Stimulated activated CD4-positive, alpha-beta T cell treated with anti-CD3 and anti-CD28 coated beads, TNF-alpha, amount 100 ng/mL, for 24 hours (primary cell): ENCODE measurements around the gene ACTR8.
A peak's percentile ranks its signal among the peaks of the same experiment; 100 is the strongest.

Experiments
- DNase-seq, 3 experiments: peaks; one replicate each; pipeline ENCODE4 v3.0.0-alpha.2; 2020; ENCODE audit warnings: low read depth in 3 of 3

The ACTR8 gene

DNA sequence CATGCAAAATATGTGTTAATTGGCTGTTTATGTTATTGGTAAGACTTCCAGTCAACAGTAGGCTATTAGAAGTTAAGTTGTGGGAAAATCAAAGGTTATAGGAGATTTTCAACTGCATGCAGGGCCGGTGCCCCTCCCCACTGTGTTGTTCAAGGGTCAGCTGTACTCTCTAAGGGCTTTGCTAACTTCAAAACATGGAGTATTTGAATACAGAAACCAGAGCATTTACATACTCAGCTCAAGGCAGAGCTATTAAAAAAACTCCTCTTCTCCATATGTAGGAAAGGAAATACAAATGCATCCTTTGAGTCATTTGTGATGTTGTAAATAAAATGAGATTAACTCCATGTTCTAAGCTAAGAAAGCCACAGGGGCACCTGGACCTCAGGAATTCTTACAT is 18.8 kb downstream of the ACTR8 start:
- DNase-seq: no peak

DNA sequence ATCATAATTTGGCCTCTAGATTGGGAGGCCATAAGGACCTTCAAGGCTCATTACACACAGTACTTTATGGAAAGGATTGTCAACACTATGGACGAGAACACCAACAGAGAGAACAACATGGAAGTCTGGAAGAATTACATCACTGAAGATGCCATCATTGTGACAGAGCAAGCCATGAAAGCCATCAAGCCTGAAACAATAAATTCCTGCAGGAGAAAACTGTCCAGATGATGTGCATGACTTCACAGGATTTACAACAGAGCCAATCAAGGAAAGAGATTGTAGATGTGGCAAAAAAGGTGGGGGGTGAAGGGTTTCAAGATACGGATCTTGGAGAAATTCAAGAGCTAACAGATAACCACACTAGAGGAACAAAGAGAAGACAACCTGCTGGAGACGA is 19.7 kb downstream of the ACTR8 start:
- DNase-seq: no peak

DNA sequence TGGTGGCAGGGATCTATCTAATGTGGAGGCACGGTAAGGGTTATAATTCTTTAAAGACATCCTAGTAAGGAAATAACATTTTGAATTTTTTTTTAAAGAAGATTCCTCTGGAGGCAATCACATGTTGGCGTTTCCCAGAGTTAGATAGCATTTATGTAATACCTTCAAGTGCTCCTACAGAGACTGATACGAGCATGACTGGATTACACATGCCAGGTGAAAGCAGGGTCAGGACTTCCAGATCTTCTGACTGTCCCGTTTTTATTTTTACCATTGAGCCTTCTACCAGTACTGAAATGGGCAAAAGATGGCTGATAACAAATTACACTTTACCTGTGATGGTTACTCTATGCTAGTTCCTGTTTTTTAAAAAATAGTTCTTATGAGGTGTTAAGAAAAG is 21.8 kb downstream of the ACTR8 start:
- DNase-seq: no peak

DNA sequence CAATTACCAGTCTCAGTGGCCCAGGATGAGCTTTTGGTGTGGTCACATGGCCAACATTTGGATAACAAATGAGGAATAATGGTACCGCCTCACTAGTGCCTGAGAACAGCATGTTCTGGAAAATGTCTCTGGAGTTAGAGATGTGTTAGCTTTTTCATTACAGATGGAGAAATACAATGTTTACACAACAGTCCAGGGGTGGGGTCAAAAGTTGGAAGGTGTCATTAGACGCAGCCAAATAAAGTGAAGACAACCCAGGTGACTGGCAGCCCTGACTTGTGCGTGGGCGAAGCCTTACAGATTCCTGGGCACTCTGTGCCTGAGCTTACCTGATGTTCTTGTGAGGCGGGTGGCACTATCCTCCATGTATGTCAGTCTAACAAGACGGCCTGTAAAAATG is 22.8 kb downstream of the ACTR8 start:
- DNase-seq: no peak

DNA sequence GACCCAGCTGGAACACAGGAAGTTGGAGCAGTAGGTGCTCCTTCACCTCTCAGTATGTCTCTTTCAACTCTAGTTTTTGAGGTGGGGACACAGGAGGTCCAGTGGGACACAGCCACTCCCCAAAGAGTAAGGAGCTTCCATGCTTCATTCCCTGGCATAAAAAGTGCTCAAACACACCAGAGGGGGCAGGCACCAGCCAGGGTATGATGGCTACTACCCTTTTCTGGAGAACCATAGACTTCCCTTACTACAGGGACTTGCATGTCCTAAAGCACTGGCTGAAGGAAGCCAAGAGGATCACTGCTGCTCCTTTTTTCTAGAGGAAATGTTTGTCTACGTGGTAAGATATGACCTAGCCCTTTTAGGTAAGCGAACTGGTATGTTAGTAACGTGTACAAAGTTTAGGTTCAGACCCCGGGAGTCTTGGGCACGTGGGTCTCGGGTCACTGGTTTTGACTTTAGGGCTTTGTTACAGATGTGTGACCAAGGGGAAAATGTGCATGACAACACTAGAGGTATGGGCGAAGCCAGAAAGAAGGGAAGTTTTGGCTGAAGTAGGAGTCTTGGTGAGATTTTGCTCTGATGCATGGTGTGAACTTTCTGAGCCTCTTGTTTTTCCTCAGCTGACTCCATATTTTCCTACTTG is 23.7 kb downstream of the ACTR8 start:
- no peak for DNase-seq

DNA sequence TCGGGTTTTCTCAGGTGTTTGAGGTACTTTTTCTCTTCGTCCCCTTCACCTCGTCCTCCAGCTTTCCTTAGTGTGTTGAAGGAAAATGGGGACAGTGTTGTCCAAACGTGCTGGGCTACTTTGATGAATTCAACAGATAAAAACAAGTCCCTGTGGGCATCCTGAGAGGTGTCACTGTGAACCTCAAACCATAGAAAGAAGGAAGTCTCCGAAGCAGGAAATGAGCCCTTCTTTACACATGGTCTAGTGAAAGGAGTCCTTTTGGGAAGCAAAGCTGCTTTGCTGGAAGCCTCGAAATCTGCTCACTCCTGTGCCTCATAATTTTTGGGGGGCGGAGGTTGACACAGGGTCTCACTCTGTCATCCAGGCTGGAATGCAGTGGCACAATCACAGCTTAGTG is 25.0 kb downstream of the ACTR8 start:
- DNase-seq: no peak

DNA sequence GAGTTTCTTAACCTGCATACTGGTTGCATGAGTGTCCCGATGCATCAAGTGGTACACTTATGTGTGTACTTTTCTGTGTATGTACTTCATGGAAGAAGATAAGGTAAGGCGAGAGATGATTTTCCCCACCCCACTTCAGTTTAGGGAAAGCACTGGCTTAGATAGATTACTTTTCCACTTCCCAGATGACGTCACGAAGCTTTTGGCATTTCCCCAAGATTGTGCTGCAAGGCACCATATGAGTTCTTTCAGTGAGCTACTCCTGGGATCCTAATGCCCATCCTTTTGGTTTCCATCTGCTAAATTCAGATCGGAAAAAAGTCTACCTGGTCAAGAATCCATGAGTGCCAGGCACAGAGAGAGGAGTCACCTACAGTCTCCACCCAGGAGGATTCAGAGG is 31.1 kb downstream of the ACTR8 start:
- DNase-seq: no peak

DNA sequence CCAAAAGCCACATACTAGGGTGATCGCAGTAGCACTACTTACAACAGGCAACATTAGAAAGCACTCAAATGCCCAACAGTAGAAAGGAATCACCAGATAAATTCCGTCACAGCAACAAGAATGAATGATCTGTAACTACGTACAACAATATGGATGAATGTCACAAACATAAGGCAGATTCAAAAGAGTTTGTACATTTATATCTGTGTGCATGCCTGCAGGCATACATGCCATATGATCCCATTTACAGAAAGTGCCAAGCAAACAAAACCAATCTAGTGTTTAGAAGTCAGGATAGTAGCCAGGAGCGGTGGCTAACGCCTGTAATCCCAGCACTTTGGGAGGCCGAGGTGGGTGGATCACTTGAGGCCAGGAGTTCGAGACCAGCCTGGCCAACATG is 32.0 kb downstream of the ACTR8 start:
- no peak for DNase-seq

DNA sequence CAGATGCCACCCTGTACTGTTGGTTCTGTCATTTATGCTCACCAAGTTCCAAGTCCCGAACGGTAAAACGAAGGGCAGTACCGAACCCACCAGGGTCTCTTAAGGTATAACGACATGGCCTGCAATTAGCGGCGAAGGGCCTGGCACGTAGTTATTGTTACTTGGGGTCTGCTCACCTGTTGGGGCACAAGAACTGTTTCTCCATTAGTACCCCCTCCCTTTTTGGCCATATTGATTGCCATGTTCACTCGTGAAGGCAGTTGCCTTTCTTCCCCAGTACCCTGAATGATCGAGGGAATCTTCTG is 35.1 kb downstream of the ACTR8 start:
- no peak for DNase-seq

DNA sequence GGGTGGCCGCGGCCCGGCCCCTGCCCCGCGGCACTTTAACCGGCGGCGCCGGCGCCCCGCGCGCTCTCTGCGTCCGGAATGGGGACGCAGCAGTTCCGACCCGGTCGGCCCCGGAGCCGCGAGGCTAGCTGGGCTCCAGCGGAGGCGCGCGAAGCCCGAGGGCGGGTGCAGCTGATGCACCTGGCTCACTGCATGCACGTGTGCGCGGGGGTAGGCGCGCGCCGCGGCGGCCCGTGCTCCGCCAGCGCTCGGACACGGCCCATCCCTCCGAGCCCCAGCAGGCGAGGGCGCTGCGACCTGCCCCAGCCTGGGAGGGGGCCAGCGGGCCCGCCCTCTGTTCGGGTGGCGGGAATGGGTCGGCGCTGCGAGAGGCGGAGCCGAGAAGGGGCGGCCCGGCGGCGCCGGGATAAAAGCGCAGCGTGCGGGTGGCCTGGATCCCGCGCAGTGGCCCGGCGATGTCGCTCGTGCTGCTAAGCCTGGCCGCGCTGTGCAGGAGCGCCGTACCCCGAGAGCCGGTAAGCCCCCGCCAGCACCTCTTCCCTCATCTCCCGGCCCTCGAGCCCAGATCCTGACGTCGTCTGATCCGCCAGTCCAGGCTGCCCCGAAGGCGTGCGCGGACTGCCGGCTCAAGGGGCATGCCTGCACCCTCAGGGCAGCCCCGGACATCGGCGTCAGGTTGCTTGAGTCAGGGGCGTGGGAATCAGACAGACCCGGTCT is 35.7 kb downstream of the ACTR8 start, which contains the start of the genes CHDH and IL17RB:
Gene CHDH (minus strand): TSS at position 286 of the 717 bp plus-strand sequence. CDS start 22,411 bp downstream, outside the sequence.
Gene IL17RB (plus strand): TSS at position 435 of the 717 bp plus-strand sequence. CDS start 21 bp downstream, at position 456.
- DNase-seq: peak in 1 of 3 experiments; percentile 30

DNA sequence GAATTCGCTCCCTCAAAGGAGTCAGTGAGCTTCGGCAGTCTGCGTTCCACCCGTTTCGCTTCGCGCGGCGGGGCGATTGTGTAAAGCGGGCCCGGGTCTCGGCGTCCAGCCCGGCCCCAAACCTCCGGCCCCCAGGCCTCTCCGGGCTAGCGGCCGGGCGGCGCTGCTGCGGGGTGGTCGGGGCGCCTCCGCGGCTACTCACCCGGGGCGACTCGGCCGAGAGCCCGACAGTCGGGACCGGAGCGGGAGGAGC is 36.1 kb downstream of the ACTR8 start:
- DNase-seq: no peak

DNA sequence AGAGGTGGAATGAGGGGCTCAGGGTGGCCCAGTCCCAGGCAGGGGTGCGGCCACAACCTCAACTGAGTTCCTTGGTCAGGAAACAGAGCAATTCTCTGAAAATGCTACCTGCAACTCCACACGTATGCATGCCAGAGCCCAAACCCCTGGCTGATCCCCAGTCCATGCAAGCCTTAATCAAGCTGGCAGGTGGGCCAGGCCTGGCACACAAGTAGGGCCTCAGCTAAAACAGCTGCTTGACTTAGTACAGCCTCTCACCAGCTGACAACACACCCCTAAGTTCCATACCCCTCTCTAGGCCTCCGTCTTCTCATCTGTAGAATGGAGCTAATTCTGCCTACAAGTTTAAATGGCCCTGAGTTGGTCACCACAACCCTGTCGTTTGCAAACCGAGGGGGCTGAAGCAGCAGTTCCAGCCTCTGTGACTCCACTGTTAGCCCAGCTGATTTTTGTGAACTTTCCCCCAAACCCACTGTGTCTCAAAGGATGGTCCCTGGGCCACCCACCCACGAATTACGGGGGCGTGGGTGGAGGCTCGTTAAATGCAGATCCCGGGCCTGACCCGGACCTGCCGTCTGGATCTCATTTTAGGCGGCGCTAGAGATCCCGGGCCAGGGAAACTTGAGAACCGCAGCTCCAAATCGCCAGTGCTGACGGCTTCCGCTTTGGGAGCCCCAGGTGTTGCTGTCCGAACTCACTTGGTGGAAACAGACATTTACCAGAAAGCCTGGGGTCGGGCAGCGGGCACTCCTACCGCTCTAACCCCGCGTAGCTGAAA is 36.7 kb downstream of the ACTR8 start:
- DNase-seq: peak in 1 of 3 experiments; percentile 7

DNA sequence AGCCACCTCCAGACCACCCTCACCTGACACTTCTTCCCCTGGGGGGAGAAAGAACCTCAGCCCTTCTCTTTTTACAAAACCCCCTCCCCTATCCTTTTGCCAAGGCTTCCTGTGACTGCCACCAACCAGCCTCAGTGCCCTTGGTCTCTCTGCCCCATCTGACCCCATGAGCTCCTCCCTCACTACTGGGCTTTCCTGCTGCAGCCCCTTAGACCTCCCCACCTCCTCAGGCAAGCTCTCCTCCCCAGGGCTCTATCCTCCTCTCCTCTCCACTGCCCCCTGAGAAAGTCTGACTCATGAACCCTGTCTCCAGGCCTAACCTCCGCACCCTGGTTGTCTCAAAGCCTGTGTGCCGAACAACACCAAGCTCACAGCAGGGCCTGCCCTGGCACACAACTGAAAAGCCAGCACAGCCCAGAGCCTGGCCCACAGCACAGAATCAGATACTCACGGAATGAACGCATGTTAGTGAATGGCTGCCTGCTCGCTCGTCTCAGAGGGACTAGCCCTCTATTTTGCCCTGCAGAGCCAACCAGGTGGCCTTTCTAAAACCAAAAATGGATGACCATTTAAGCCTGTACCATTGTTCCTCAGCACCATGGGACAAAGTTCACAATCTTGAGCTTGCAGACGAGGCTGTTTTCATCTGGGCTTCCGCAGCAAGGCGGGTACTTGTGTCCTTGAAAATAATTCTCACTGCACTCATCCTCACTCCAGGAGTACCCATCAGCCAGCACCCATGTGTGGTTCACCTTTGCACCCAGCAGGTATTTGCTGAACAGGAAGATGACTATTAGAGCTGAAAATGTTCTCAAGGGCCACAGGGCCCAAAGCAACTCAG is 37.5 kb downstream of the ACTR8 start:
- DNase-seq: no peak

DNA sequence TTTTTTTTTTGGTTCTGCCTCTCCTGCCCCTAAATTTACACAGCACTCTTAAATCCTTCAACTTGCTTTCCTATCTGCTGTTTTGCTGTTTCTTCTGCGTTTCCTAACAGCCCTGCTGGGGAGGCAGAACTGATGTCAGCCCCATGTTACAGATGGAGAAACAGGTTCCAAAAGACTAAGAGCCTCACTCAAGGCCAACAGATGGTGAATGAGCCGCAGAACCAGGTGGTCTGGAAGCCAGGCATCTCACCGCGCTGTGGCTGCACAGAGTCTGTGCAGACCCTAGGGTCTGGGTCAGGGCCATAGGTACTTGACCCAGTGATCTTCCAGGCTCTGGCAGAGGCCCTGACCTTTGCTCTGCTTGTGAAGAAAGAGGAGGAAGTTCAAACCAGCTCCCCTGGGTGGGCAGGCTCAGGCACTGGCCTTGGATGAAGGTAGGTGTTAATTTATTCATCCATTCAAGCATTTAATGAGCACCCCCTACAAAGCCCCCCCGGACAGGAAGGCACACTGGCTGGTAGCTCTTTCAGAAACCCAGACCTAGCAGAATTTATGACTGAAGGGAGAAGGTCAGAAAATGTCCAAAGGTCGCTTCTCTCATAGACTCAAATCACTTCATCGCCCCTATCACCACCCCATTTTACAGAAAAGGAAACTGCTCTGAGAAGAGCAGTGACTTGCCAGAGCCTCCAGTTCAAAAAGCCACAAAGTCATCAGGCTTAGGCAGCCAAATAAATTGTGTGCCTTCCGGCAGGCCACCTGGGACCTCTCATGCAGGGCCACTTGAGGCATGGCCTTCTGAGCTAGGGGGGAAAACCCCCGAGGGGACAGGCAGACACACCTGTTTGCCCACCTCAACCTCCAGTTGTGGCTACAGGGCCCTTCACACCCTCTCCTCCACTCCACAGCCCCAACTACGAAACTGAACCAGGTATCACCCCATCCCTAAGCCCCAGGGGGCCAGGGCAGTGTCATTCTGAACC is 38.5 kb downstream of the ACTR8 start:
- DNase-seq: no peak

DNA sequence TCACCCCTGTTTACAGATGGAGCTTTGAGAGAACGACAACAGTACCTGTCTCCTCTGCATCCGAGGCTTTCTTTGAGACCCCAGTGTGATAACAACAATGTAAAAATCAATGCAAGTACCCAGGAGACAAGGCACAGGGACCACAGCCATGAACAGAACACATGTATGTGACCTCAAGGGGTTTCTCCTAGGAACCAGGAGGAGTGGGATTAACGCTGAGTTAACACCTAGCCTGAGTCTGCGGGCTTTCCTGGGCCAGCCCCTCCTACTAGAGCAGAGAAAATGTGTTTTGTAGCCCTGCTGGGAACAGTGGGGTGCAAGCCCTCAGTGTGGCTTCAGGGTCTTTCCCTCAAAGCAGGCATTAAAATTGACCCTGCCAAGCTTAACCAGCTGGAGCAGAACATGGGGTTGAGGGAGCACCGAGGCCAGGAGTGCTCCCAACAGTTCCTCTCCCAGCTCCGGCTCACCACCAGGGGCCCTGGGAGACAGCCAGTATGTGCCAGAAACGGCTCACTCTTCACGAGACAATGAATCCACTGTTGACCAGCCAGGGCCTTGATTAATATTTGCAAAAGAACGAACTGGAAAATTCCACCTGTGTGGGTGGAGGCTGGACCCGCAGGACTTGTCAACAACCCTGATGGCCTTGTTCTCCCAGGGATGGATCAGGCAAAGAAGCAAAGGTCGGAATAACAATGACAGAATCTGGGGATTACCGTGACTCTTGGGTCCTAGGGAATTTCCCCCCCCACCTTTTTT is 39.3 kb downstream of the ACTR8 start:
- no peak for DNase-seq

DNA sequence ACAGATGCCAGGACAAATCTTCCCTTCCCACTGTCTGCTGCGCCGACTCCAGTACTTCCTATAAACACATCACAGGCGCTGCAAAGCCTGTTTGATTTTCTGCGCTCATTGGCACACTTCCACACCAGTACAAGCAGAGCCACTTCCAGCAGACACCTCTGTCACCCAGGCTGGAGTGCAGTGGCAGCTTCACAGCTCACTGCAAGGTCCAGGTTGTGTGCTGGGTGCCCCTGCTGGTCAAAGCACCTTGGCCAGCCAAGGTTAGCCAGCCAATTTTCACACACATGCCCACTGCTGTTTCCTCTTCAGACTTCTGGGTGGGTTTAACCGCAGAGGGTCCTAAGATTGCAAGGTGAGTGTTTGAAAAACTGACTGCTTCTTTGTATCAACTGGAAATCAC is 40.7 kb downstream of the ACTR8 start:
- no peak for DNase-seq

DNA sequence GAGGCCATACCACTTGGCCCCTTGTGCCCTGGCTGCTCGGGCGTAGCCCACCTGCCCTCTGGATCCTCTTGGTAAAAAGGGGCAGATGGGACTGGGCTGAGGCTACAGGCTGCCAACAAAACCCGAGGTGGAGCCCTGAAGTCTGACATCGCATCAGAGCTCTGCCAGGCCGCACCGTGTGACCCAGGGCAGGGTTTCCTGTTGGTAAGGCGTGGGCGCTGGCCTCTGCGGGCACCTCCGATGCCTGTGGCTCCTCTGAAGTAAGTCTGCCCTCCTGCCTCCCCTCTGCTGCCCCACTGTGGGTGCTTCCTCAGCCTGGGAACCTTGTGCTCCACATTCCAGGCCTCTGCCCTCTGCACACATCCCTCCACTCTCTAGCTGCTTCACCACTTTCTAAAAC is 44.6 kb downstream of the ACTR8 start:
- no peak for DNase-seq

DNA sequence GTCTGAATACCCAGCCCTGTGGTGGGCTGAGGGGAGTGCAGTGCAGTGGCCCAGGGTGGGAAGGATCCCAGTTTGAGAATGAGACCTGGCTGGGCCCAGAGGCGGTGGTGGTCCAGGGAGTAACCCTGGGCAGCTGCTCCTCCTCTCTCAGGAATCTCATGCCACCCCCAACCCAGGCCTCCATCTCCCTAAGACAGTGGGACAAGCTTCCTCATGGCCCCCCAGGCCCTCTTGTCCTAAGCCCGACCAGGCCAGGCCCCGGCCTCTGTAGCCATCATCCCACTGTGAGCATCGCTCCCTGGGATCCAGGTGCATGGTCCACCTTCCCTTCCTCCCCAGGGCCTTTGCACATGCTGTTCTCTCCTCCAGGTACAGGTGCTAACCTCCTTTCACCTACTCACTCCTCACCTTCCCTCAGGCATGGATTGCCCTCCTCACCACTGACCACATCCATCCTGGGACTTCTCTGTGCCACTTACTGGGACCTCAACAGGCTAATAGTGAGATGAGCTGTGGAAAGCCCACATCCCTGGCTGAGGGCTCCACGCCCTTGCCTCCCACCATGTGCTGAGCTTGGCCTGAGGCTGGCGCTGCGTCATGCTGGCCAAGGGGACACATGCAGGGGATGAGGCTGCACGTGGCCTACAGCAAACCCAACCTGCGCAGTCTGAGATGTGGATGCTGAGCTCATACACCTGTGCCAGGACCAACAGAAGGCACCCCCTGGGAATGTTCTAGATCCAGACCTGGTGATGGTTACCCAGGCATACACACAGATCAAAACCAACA is 45.7 kb downstream of the ACTR8 start:
- DNase-seq: no peak

DNA sequence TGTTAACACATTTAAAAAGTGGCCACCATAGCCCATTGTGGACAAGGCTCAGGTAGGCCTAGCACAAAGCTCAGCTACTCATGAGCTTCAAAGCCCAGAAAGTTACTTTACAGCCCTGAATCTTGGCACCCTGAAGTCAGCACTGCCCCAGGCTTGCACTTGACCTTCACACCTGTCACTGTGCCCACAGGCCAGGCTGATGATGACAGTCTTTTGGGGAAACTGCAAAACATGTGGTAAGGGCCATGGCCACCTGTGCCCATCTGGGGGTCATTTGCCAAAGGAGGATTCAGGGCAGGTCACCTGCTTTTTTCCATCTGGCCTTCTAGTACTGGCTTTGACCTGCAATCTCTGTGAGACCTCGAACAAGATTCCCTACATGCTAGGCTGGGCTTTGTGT is 46.7 kb downstream of the ACTR8 start:
- DNase-seq: no peak
